ENCODE measurements around the gene NOS1. TPM values are rescaled to one million over a fixed set of nuclear protein-coding genes. Genes with fewer than 3 reads are reported as not detected.
"Not testable (repeated sequence)": the region's sequence is repeated elsewhere in the genome, so short reads cannot be mapped to it uniquely, and the experiment has no call there.

The NOS1 gene
- total RNA-seq, 1 experiment from 2014 or later = 0.14 TPM

DNA sequence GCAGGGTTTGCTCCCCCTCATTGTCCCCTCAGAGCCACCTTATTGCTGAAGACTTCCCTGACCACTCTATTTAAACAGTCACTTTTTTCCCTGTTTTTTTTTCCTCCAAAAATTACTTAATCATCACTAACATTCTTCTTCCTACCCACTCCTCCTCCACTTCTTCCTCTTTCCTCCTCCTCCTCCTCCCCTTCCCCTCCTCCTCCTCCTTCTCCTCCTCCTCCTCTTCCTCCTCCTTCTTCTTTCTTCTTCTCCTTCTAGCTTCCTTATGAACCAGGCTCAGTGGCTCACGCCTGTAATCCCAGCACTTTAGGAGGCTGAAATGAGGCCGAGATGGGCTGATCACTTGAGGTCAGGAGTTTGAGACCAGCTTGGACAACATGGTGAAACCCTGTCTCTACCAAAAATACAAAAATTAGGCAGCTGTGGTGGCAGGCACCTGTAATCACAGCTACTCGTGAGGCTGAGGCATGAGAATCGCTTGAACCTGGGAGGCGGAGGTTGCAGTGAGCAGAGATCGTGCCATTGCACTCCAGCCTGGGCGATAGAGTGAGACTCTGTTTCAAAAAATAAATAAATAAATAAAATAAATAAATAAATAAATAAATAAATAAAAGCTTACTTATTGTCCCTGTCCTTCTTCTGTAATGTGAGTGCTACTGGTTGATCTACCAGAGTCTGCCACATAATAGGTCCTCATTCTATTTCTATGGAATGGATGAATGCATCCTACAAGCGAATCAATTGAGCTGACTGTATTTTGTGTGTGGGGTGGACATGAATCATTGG, 161.3 kb downstream of the NOS1 start:
- DNase-seq (ENCODE audit: low read depth) = not testable (repeated sequence)
- in situ Hi-C loops (cut with HindIII; ENCODE audit: low pct_unique_long_range_greater_than_20kb, low sequenced_read_pairs) = loop anchor here (10.0 kb wide), 1 partner anchor 655 kb away; no protein-coding TSS in a partner anchor

DNA sequence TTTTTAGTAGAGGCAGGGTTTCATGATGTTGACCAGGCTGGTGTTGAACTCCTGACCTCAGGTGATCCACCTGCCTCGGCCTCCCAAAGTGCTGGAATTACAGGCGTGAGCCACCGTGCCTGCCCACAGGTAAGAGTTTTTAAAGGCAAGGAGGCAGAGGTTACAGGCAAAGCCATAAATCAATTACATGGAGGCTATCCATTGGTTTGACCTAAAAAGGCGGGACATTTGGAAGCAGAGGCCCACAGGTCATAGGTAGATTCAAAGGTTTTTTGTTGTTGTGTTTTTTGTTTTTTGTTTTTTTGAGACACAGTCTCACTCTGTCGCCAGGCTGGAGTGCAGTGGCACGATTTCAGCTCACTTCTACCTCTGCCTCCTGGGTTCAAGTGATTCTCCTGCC, 165.1 kb downstream of the NOS1 start:
- DNase-seq (ENCODE audit: low read depth); in situ Hi-C loops (cut with HindIII; ENCODE audit: low pct_unique_long_range_greater_than_20kb, low sequenced_read_pairs): not testable (repeated sequence)

DNA sequence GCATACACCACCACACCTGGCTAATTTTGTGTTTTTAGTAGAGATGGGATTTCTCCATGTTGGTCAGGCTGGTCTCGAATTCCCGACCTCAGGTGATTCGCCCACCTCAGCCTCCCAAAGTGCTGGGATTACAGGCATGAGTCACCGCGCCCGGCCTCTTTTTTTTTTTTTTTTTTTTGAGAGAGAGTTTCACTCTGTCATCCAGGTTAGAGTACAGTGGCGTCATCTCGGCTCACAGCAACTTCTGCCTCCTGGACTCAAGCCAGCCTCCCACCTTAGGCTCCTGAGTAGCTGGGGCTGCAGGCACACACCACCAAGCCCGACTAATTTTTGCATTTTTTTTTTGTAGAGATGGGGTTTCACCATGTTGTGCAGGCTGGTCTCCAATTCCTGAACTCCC, 166.4 kb downstream of the NOS1 start:
- peak; percentile 8 for DNase-seq (ENCODE audit: low read depth)
- in situ Hi-C loops (cut with HindIII; ENCODE audit: low pct_unique_long_range_greater_than_20kb, low sequenced_read_pairs) = not testable (repeated sequence)

DNA sequence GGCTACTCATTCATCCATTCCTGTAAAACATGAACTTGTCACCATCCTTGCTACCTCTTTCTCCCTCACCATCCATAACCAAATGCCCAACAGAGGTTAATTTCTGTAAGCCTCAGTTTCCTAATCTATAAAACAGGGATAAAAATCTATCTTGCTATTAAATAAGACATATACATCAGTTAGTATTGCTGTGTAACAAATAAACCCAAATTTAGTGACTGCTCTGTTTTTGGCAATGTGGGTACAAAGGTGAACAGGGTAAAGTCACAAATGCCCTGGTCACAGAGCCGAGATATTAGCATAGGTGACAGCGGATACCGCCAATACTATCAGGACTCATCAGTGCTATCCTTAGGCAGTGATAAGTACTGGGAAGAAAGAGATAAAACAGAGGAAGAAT, 167.5 kb downstream of the NOS1 start:
- in situ Hi-C loops (cut with HindIII; ENCODE audit: low pct_unique_long_range_greater_than_20kb, low sequenced_read_pairs) = no loop called here
- no peak for DNase-seq (ENCODE audit: low read depth)

DNA sequence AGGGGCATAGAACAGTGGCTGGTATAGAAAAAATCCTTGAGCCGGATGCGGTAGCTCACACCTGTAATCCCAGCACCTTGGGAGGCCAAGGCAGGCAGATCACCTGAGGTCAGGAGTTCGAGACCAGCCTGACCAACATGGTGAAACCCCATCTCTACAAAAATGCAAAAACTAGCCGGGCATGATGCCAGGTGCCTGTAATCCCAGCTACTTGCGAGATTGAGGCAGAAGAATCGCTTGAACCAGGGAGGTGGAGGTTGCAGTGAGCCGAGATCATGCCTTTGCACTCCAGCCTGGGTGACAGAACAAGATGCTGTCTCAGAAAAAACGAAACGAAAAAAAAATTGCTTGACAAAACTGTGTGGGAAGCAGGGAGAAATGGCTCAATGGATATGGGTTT, 168.8 kb downstream of the NOS1 start:
- in situ Hi-C loops (cut with HindIII; ENCODE audit: low pct_unique_long_range_greater_than_20kb, low sequenced_read_pairs); DNase-seq (ENCODE audit: low read depth): not testable (repeated sequence)

DNA sequence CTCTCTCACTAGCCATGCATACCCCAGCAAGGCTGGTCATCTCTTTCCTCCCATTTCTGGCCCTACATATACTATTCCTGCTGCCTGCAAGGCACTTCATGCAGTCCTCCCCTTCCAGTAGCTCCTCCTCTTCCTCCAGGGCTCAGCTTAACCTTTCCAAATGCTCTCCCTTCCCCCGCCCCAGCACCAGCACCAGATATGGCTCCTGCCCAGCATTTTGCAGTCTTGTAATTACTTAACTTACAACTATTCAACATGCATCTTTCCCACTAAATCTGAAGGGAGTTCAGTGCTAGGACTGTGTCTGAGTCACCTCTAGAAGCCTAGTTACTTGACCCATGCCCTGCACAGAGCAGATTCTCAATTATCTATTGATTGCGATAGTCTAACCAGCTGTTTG, 169.4 kb downstream of the NOS1 start:
- in situ Hi-C loops (cut with HindIII; ENCODE audit: low pct_unique_long_range_greater_than_20kb, low sequenced_read_pairs) = no loop called here
- peak; percentile 9 for DNase-seq (ENCODE audit: low read depth)

DNA sequence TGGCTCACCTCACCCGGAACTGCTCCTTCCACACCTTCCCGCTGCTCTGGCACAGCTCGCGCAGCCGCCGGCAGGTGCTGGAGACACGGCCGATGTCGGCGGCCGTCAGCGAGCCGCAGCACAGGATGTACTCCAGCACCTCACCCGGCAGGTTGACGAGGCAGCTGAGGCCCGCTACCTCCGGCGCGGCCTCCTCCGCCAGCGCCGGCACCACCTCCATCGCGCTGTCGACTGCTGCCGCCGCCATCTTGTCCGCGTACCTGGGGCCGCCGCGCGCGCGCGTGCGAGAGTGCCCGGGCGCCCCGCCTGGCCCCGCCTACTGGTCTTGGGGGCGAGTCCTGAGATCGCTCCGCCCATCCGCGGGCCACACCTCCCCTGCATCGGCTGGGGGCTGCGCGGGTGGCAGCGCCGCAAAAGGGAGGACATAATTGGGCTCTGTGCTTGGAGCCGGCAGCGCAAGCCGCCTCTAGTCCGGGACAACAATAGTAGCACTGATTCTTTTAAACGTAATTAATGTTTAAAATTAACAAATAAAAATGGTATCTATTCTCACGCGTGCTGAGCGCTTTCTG, 171.1 kb downstream of the NOS1 start, which contains the start of gene FBXO21:
TSS of gene FBXO21 (minus strand) at position 261 of the 572 bp plus-strand sequence. CDS start at position 247, 14 bp downstream.
- in situ Hi-C loops (cut with HindIII; ENCODE audit: low pct_unique_long_range_greater_than_20kb, low sequenced_read_pairs) = no loop called here
- DNase-seq (ENCODE audit: low read depth) = peak; percentile 84

DNA sequence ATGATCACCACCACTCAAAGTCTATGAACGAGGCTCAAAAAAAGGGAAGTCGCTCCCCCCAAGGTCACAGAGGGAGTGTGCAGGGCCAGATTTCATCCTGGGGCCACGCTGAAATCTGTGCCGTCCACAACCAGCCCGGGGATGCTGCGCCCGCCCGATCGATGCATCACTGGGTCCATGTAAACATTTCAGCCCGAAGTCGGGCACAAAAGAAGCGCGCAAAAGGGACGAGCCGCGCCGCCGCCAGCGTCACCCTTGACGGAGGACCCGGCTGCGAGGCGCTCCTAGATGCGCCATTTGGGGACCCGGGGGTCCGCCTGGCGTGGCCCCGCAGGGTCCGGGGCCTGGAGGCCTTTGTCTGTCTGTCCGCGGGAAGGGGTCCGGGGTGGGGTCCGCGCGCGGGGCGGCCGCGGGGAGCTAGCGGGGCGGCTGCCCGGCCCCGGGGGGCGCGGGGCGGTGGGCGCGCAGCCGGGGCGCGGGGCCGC, 171.7 kb downstream of the NOS1 start:
- in situ Hi-C loops (cut with HindIII; ENCODE audit: low pct_unique_long_range_greater_than_20kb, low sequenced_read_pairs) = no loop called here
- DNase-seq (ENCODE audit: low read depth) = peak; percentile 36

DNA sequence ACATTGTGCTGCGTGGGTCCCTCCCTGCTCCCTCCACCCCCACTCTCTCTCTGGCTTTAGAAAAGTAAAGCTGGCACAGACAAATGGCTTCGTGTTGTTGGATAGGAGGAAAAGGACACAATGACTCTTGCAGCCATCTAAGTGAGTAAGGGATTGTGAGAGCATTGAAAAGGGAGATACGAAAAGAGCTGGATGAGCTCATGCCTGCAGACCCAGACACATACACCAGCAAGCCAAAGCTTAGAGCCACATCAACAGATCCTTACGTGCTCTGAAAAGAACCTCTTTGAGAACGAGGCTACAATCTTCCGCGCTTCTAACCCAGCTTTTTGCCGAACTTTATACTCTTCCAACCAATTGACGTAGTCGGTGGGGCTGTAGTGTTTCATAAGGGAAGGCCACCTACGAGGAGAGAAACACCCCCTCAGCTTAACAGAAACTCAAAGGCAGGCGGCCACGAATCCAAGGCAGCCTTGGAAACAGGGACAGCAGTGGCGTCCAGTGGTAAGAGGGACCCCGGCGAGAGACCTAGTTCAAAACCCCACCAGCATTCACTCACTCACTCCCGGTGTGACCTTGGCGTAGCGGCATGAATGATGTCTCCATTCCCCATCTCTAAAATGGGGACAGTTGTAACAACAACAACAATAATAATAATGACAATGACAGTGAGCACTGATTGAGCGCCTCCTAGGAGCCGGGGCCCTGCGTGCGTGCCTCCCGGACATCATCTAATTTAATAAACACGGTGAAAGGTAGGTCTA, 172.3 kb downstream of the NOS1 start:
- in situ Hi-C loops (cut with HindIII; ENCODE audit: low pct_unique_long_range_greater_than_20kb, low sequenced_read_pairs) = no loop called here
- no peak for DNase-seq (ENCODE audit: low read depth)

DNA sequence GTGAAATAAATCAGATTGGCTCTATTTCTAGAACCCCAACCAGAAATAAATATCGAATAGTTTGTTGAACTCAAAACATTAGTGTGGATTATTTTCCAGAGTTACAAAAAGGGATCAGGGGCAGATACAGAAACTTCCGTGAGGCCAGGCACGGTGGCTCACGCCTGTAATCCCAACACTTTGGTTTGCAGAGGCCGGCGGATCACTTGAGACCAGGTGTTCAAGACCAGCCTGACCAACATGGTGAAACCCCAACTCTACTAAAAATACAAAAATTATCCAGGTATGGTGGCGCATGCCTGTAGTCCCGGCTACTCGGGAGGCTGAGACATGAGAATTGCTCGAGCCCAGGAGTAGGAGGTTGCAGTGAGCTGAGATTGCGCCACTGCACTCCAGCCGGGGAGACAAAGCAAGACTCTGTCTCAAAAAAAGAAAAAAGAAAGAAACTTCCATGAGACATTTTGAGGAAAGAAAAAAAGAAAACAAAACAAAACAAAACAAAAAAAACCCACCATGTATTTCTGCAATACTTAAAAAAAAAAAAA, 173.2 kb downstream of the NOS1 start:
- in situ Hi-C loops (cut with HindIII; ENCODE audit: low pct_unique_long_range_greater_than_20kb, low sequenced_read_pairs) = no loop called here
- DNase-seq (ENCODE audit: low read depth) = no peak

DNA sequence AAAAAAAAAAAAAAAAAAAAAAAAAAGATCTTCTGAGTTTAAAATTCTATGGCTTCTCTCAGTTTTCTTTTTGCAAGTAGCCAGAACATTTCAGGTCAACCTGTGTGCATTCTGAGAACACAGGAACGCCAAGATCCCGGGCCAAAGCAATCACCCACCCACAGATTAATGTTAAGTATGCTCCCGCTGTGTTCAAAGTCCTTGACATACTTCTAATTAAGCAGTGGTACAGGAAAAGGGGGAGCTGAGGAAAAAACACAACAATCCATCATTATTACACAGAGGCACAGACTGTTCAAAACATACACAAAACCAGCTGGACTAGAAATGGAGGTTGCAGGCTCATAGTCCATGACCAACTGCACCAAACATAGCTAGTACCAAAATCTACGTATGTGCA, 174.0 kb downstream of the NOS1 start:
- DNase-seq (ENCODE audit: low read depth) = no peak
- in situ Hi-C loops (cut with HindIII; ENCODE audit: low pct_unique_long_range_greater_than_20kb, low sequenced_read_pairs) = no loop called here

DNA sequence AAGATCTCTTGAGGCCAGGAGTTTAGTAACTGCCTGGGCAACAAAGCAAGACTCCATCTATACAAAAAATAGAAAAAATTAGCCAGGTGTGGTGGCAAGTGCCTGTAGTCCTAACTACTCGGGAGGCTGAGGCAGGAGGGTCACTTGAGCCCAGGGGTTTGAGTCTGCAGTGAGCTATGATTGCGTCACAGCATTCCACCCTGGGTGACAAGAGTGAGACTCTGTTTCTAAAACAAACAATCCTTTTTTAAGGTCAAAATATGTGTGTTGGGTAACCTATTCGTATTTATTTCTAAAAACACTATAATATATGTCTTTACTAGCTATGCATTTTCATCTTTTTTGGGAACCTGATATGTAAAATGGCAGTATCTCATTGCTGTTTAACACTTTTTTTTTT, 178.6 kb downstream of the NOS1 start:
- in situ Hi-C loops (cut with HindIII; ENCODE audit: low pct_unique_long_range_greater_than_20kb, low sequenced_read_pairs) = no loop called here
- no peak for DNase-seq (ENCODE audit: low read depth)

DNA sequence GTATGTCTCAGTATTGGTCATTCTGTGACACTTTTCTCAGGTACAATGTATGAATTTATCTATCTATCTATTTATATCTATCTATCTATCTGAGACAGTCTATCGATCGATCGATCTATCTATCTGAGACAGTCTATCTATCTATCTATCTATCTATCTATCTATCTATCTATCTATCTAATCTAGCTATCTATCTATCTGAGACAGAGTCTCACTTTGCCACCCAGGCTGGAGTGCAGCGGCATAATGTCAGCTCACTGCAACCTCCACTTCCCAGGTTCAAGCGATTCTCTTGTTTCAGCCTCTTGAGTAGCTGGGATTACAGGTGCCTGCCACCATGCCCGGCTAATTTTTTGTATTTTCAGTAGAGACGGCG, 180.0 kb downstream of the NOS1 start:
- in situ Hi-C loops (cut with HindIII; ENCODE audit: low pct_unique_long_range_greater_than_20kb, low sequenced_read_pairs); DNase-seq (ENCODE audit: low read depth): not testable (repeated sequence)

DNA sequence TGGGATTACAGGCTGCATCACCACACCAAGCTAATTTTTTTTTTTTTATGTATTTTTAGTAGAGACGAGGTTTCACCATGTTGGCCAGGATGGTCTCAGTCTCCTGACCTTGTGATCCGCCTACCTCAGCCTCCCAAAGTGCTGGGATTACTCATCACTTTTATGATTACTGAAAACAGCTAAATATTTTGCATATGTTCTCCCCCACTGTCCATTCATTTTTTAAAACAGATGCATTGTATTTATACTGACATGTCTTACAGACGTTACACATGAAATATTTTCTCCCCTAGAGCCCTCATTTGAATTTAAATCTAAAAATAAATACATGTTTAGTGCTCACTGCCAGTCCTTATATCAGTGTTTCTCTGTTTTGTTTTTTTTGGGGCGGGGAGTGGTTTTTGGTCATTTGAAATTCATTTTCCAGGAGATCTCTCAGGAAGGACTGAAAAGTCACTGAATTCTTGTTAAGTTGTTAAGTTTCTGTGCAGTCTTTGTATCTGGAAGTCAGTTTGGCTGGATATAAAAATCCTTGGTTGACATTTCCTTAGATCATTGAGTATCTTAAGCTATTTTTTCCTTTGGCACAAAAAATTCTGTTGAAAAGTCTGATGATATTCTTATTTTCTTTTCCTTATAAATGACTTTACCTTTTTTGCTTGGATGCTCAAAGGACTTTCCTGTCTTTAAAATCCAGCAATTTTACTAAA, 180.5 kb downstream of the NOS1 start:
- no peak for DNase-seq (ENCODE audit: low read depth)
- in situ Hi-C loops (cut with HindIII; ENCODE audit: low pct_unique_long_range_greater_than_20kb, low sequenced_read_pairs) = no loop called here

DNA sequence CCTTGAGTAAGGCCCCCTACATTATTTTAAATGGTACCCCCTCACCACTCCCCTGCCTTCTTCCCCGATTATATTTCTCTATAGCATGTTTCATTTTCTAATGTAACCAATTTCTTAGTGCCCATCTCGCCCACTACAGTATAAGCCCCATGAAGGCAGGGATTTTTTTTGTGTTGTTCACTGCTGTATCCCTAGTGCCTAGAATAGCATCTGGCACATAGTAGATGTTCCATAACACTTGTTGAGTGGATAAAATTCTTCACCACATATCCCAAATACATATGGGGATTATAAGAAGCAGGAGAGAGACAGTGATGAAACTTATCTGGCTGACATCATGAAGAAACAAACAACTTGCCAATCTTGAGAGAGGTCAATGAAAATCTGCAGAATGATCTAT, 182.7 kb downstream of the NOS1 start:
- DNase-seq (ENCODE audit: low read depth) = no peak
- in situ Hi-C loops (cut with HindIII; ENCODE audit: low pct_unique_long_range_greater_than_20kb, low sequenced_read_pairs) = no loop called here

DNA sequence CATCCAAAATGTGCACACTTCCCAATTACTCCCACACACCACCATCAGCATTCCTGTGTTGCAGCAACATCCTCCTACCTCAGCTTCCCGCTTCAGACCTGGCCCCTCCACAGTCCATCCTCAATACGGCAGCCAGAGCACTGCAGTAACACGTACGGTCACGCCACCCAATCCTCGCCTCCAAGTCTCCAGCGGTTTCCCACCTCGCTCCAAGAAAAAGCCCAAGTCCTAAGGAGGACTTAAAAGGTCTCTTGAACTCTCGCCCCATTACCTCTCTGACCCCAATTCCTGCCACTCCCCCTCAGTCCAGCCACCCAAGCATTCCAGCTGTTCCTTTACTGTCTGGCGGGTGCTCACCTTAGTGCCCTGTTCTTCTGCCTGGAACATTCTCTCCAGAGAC, 183.1 kb downstream of the NOS1 start:
- no peak for DNase-seq (ENCODE audit: low read depth)
- in situ Hi-C loops (cut with HindIII; ENCODE audit: low pct_unique_long_range_greater_than_20kb, low sequenced_read_pairs) = no loop called here

DNA sequence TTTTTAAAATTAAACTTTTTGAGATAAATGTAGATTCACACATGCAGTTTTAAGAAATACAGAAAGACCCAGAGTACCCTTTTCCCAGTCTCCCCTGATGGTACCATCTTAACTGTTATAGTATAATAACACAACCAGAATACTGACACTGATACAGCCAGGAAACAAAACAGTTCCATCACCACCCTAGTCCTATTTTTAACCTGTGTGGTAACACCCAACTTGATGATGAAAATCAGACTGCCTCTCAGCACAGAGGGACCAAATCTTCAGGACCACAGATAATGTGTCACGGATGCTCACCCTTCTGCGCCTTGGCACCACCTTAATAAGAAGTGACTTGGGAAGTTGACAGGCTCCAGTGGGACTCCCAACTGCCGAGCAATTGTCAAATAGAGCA, 189.3 kb downstream of the NOS1 start:
- in situ Hi-C loops (cut with HindIII; ENCODE audit: low pct_unique_long_range_greater_than_20kb, low sequenced_read_pairs) = no loop called here
- no peak for DNase-seq (ENCODE audit: low read depth)

DNA sequence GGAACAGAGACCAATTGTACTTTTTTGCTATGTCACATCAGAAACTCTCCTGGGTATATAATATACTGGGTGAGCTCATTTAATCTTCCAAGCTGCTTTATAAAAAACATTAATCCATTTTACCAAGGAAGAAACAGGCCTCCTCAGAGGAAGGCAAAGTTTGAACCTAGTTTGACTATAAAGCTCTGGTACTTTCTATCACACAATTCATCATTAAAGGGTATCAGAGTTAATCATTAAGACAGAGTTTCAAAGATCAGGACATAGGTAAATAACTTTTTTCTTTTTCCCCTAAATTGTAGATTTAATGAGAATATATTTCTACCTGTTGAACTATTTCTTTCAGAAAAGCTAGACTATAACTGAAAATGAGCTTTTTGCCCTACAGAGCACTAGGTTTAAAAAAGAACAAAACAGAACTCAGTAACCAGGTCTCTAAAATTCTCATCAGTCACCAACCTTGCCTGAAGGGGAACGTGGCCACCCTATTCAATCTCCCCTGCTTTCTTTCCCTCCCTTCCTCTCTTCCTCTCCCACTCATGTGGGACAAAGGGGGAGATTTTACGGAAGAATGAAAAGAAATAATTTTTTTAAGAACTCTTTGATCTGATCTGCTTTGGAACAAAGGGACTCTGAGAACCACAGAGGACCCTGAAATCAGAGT, 189.8 kb downstream of the NOS1 start:
- in situ Hi-C loops (cut with HindIII; ENCODE audit: low pct_unique_long_range_greater_than_20kb, low sequenced_read_pairs) = no loop called here

More for the DNA sequence above, 189.8 kb downstream of the NOS1 start:
- no peak for DNase-seq (ENCODE audit: low read depth)
